Mucosa of descending colon (tissue), 3 donors: Measurements from ENCODE around the gene CREB5. TPM values are rescaled to one million over a fixed set of nuclear protein-coding genes. Genes with fewer than 3 reads are reported as not detected.

Source experiments
- ATAC-seq: fragments of 200-7000 bp; cut with Tn5 transposase; one replicate; pipeline ENCODE4 v1.9.1; 2020; ENCODE audit warnings: mild to moderate bottlenecking, moderate library complexity
- DNase-seq, 3 donors: peaks; one replicate each; pipeline ENCODE4 v3.0.0-alpha.2; 2020
- H3K36me3 ChIP-seq: fragments of 200-600 bp; one replicate; pipeline ENCODE4 v1.8.0; 2021; ENCODE audit warnings: low read depth, mild to moderate bottlenecking
- H3K4me1 ChIP-seq: fragments of 200-600 bp; one replicate; pipeline ENCODE4 v1.8.0; 2021; ENCODE audit warnings: low read depth, mild to moderate bottlenecking
- H3K4me3 ChIP-seq: fragments of 200-600 bp; one replicate; pipeline ENCODE4 v1.8.0; 2021; ENCODE audit warnings: mild to moderate bottlenecking
- H3K9me3 ChIP-seq: fragments of 200-600 bp; one replicate; pipeline ENCODE4 v1.8.0; 2021; ENCODE audit warnings: mild to moderate bottlenecking
- CTCF ChIP-seq: fragments of 200-600 bp; IDR thresholded peaks from one replicate; pipeline ENCODE4 v1.8.0; 2022; ENCODE audit warnings: antibody characterized with exemption, mild to moderate bottlenecking
- intact Hi-C, 2 donors: fragments of 100-400 bp; cut with DNase I in 1 of 2; cut with micrococcal nuclease in 1 of 2; formaldehyde crosslinking; loops; one replicate each; pipeline versions ENCODE4 v1.11.0 to v1.11.1; 2022; cut with DNase I, micrococcal nuclease
- total RNA-seq, 3 donors: library from RNA; stranded (reverse); fragmentation: NEBNext Ultra II Directional in 2 of 3; extraction: Animal tissue kit (Norgen Biotek cat#: 25700) in 2 of 3; gene quantifications; one replicate each; pipeline versions ENCODE4 v1.2.1 to v1.2.4, GENCODE V29; 2021 to 2023
- donor health status: DM: no; HTN: no; CAD: no; lungs with moderate emphysema.
- donor health status: DM: no; HTN: no; CAD: no.
- donor health status: DM: no; HTN: yes; CAD: no.

The CREB5 gene
- total RNA-seq, 3 donors from 2014 or later = 0.61 to 5.4 (median 1.9) TPM

- no peaks in the 10 kb centered on the region for H3K9me3 ChIP-seq
- TF ChIP-seq CTCF = no peak
- no peaks in the 10 kb centered on the region for H3K36me3 ChIP-seq
- intact Hi-C loops = no loop called here
- DNase-seq (no peak), ATAC-seq (no peak)
- no peaks in the 10 kb centered on the region for H3K4me1 ChIP-seq
- H3K4me3 ChIP-seq = no peak overlapping the region
Observed at GRCh38 chr7:28697913-28698563, 285.7 kb downstream of the CREB5 start.

GRCh38 chr7:28698840-28699239, 286.5 kb downstream of the CREB5 start:
- DNase-seq (no peak), ATAC-seq (no peak)
- H3K9me3 ChIP-seq = no peaks in the 10 kb centered on the region
- no peaks in the 10 kb centered on the region for H3K4me1 ChIP-seq
- intact Hi-C loops = no loop called here
- no peak for TF ChIP-seq CTCF
- H3K4me3 ChIP-seq = no peak overlapping the region
- no peaks in the 10 kb centered on the region for H3K36me3 ChIP-seq

GRCh38 chr7:28700096-28700495, 287.8 kb downstream of the CREB5 start:
- Histone ChIP-seq H3K9me3 (no peaks in the 10 kb centered on the region), H3K36me3 (no peaks in the 10 kb centered on the region), H3K4me3 (no peak overlapping the region), H3K4me1 (no peaks in the 10 kb centered on the region)
- DNase-seq (no peak), ATAC-seq (no peak)
- TF ChIP-seq CTCF = no peak
- intact Hi-C loops = no loop called here

GRCh38 chr7:28700790-28701203, 288.5 kb downstream of the CREB5 start:
- DNase-seq (no peak), ATAC-seq (no peak)
- H3K9me3 ChIP-seq = no peaks in the 10 kb centered on the region
- H3K4me3 ChIP-seq = no peak overlapping the region
- intact Hi-C loops = no loop called here
- TF ChIP-seq CTCF = no peak
- no peaks in the 10 kb centered on the region for H3K4me1 ChIP-seq
- no peaks in the 10 kb centered on the region for H3K36me3 ChIP-seq

- ATAC-seq = no peak
- DNase-seq = no peak
- Histone ChIP-seq H3K9me3 (no peaks in the 10 kb centered on the region), H3K4me1 (no peaks in the 10 kb centered on the region), H3K4me3 (no peak overlapping the region), H3K36me3 (no peaks in the 10 kb centered on the region)
- TF ChIP-seq CTCF = no peak
- intact Hi-C loops = no loop called here
Observed at GRCh38 chr7:28701731-28702130, 289.4 kb downstream of the CREB5 start.

GRCh38 chr7:28702171-28702570, 289.9 kb downstream of the CREB5 start:
- DNase-seq (no peak), ATAC-seq (no peak)
- H3K36me3 ChIP-seq = no peaks in the 10 kb centered on the region
- H3K4me1 ChIP-seq = no peaks in the 10 kb centered on the region
- TF ChIP-seq CTCF = no peak
- H3K9me3 ChIP-seq = no peaks in the 10 kb centered on the region
- no peak overlapping the region for H3K4me3 ChIP-seq
- intact Hi-C loops = no loop called here
